H9 (cell line): Measurements from ENCODE around the gene IPO11. TPM values are rescaled to one million over a fixed set of nuclear protein-coding genes. Genes with fewer than 3 reads are reported as not detected.

ENCODE experiments used
- DNase-seq: peaks from one replicate; pipeline ENCODE4 v3.0.0-alpha.2; 2017
- H2AFZ ChIP-seq: one replicate; pipeline ENCODE4 v1.6.1; 2013; ENCODE audit warnings: mild to moderate bottlenecking, low read length, control low read depth, moderate library complexity
- H2AK5ac ChIP-seq: 2 replicates; pipeline ENCODE4 v1.6.1; 2013; ENCODE audit warnings: low read length, control low read depth, mixed read lengths; ENCODE audit not compliant: insufficient read length
- H2BK120ac ChIP-seq: one replicate; pipeline ENCODE4 v1.6.1; 2013; ENCODE audit warnings: low read depth, mild to moderate bottlenecking, low read length, control low read depth, inconsistent platforms; ENCODE audit not compliant: poor library complexity, severe bottlenecking
- H2BK12ac ChIP-seq: 2 replicates; pipeline ENCODE4 v1.6.1; 2013; ENCODE audit warnings: low read length, control low read depth, mixed read lengths, low read depth; ENCODE audit not compliant: insufficient read length
- H2BK15ac ChIP-seq: 2 replicates; pipeline ENCODE4 v1.6.1; 2013; ENCODE audit warnings: low read depth, low read length, control low read depth
- H2BK20ac ChIP-seq: one replicate; pipeline ENCODE4 v1.6.1; 2013; ENCODE audit warnings: low read depth, mild to moderate bottlenecking, low read length, control low read depth, inconsistent platforms; ENCODE audit not compliant: poor library complexity, severe bottlenecking
- H2BK5ac ChIP-seq: 2 replicates; pipeline ENCODE4 v1.6.1; 2013; ENCODE audit warnings: low read length, control low read depth, mixed read lengths; ENCODE audit not compliant: insufficient read length
- H3K14ac ChIP-seq: 2 replicates; pipeline ENCODE4 v1.6.1; 2013; ENCODE audit warnings: low read length, control low read depth; ENCODE audit not compliant: insufficient read depth
- H3K18ac ChIP-seq: 2 replicates; pipeline ENCODE4 v1.6.1; 2013; ENCODE audit warnings: low read depth, mild to moderate bottlenecking, mixed read lengths, low read length, control low read depth; ENCODE audit not compliant: insufficient read length
- H3K23ac ChIP-seq: 2 replicates; pipeline ENCODE4 v1.6.1; 2013; ENCODE audit warnings: low read length, control low read depth, mixed read lengths, low read depth; ENCODE audit not compliant: insufficient read length
- H3K23me2 ChIP-seq: 2 replicates; pipeline ENCODE4 v1.6.1; 2013; ENCODE audit warnings: low read depth, mild to moderate bottlenecking, mixed read lengths, low read length, control low read depth; ENCODE audit not compliant: insufficient read length, poor library complexity, severe bottlenecking
- H3K27ac ChIP-seq: 2 replicates; pipeline ENCODE4 v1.5.1; 2013; ENCODE audit warnings: low read length, control low read depth, mixed read lengths, low read depth; ENCODE audit not compliant: insufficient read length
- H3K27me3 ChIP-seq: 2 replicates; pipeline ENCODE4 v1.6.1; 2013; ENCODE audit warnings: low read length, control low read depth, inconsistent platforms; ENCODE audit not compliant: insufficient read depth
- H3K4ac ChIP-seq: 2 replicates; pipeline ENCODE4 v1.6.1; 2013; ENCODE audit warnings: low read depth, mild to moderate bottlenecking, control low read depth, inconsistent platforms, low read length, moderate library complexity
- H3K4me1 ChIP-seq: 2 replicates; pipeline ENCODE4 v1.6.1; 2013; ENCODE audit warnings: low read length, control low read depth, inconsistent platforms; ENCODE audit not compliant: insufficient read depth
- H3K4me2 ChIP-seq: 2 replicates; pipeline ENCODE4 v1.6.1; 2013; ENCODE audit warnings: low read length, control low read depth, mixed read lengths; ENCODE audit not compliant: insufficient read length, insufficient read depth
- H3K56ac ChIP-seq: 2 replicates; pipeline ENCODE4 v1.6.1; 2013; ENCODE audit warnings: low read depth, mild to moderate bottlenecking, mixed read lengths, low read length, control low read depth; ENCODE audit not compliant: insufficient read length
- H3K79me1 ChIP-seq: 2 replicates; pipeline ENCODE4 v1.6.1; 2013; ENCODE audit warnings: low read depth, mild to moderate bottlenecking, moderate library complexity, low read length, control low read depth, inconsistent platforms; ENCODE audit not compliant: insufficient read depth, poor library complexity, severe bottlenecking
- H3K79me2 ChIP-seq: 2 replicates; pipeline ENCODE4 v1.6.1; 2013; ENCODE audit warnings: low read length, control low read depth, inconsistent platforms; ENCODE audit not compliant: insufficient read depth
- H3K9ac ChIP-seq: 2 replicates; pipeline ENCODE4 v1.6.1; 2013; ENCODE audit warnings: low read length, control low read depth, mixed read lengths; ENCODE audit not compliant: insufficient read length; ENCODE audit errors: extremely low read depth
- H3K9me3 ChIP-seq: one replicate; pipeline ENCODE4 v1.6.1; 2013; ENCODE audit warnings: low read depth, low read length, inconsistent platforms; ENCODE audit not compliant: control insufficient read depth
- H3T11ph ChIP-seq: one replicate; pipeline ENCODE4 v1.6.1; 2013; ENCODE audit warnings: mild to moderate bottlenecking, low read length, control low read depth, inconsistent platforms
- H4K20me1 ChIP-seq: one replicate; pipeline ENCODE4 v1.6.1; 2013; ENCODE audit not compliant: control insufficient read depth, insufficient read length, insufficient read depth
- H4K5ac ChIP-seq: 2 replicates; pipeline ENCODE4 v1.6.1; 2013; ENCODE audit warnings: low read depth, mild to moderate bottlenecking, mixed read lengths, low read length, control low read depth; ENCODE audit not compliant: insufficient read length
- H4K8ac ChIP-seq: replicated peaks from 2 replicates; pipeline ENCODE4 v1.6.1; 2013; ENCODE audit warnings: low read length, control low read depth, mixed read lengths, low read depth; ENCODE audit not compliant: insufficient read length
- H4K91ac ChIP-seq: 2 replicates; pipeline ENCODE4 v1.6.1; 2013; ENCODE audit warnings: low read depth, mild to moderate bottlenecking, moderate library complexity, mixed read lengths, low read length, control low read depth; ENCODE audit not compliant: insufficient read length
- H3K27ac Mint-ChIP-seq, 3 experiments: 2 replicates in 2 of 3; 3 replicates in 1 of 3; pipeline ENCODE4 v1.8.0; 2020 to 2021; ENCODE audit warnings: mixed read lengths in 3 of 3, mild to moderate bottlenecking in 1 of 3, moderate library complexity in 1 of 3
- H3K27me3 Mint-ChIP-seq: 2 replicates; pipeline ENCODE4 v1.8.0; 2021; ENCODE audit warnings: low read depth, mild to moderate bottlenecking, moderate library complexity, mixed read lengths
- H3K36me3 Mint-ChIP-seq, 3 experiments: 2 replicates in 2 of 3; 3 replicates in 1 of 3; pipeline ENCODE4 v1.8.0; 2020 to 2021; ENCODE audit warnings: low read depth in 3 of 3, mixed read lengths in 3 of 3; ENCODE audit not compliant: insufficient read depth in 1 of 3
- H3K4me1 Mint-ChIP-seq, 2 experiments: 2 replicates each; pipeline ENCODE4 v1.8.0; 2020; ENCODE audit warnings: mixed read lengths in 2 of 2
- H3K4me3 Mint-ChIP-seq, 2 experiments: 2 replicates in 1 of 2; 3 replicates in 1 of 2; pipeline ENCODE4 v1.8.0; 2020 to 2021; ENCODE audit warnings: mild to moderate bottlenecking in 2 of 2, mixed read lengths in 2 of 2, moderate library complexity in 1 of 2
- H3K9me3 Mint-ChIP-seq, 2 experiments: 2 replicates in 1 of 2; 3 replicates in 1 of 2; pipeline ENCODE4 v1.8.0; 2020; ENCODE audit warnings: mild to moderate bottlenecking in 2 of 2, mixed read lengths in 2 of 2, moderate library complexity in 1 of 2
- CTCF ChIP-seq: fragments of 200-600 bp; sonication (generic); conservative IDR thresholded peaks from 3 replicates; pipeline ENCODE4 v1.8.0; 2021; ENCODE audit warnings: antibody characterized with exemption, mild to moderate bottlenecking
- WGBS: extraction: QIAGEN DNeasy Blood & Tissue Kit; methylation state at CpG from one replicate; pipeline ENCODE4 v1.1.7; 2013; ENCODE audit warnings: missing lambda C conversion rate, low lambda C conversion rate, mixed read lengths; ENCODE audit not compliant: insufficient read length; ENCODE audit errors: extremely low coverage; 5-methylcytosine and 5-hydroxymethylcytosine counted together
- total RNA-seq: library from RNA; stranded (reverse); gene quantifications from 2 replicates; pipeline ENCODE4 v1.2.1, GENCODE V29; 2021

IPO11 gene
- total RNA-seq, 1 experiment from 2014 or later: 63.0 TPM

GRCh38 chr5:62627121-62627520, 214.6 kb downstream of the IPO11 start:
- H3K9me3 Mint-ChIP-seq: no peaks in the 10 kb centered on the region
- peaks cover 24 to 32% of the 10 kb centered on the region in 2 experiments for H3K4me1 Mint-ChIP-seq
- Histone ChIP-seq H3K23ac (no peak overlapping the region), H3K79me2 (no peaks in the 10 kb centered on the region), H2AFZ (no peak overlapping the region), H4K8ac (no peak overlapping the region), H3K9ac (no peak overlapping the region), H4K5ac (no peak overlapping the region), H2BK20ac (no peak overlapping the region), H2BK120ac (no peak overlapping the region), H3K4ac (no peak overlapping the region), H3K27ac (no peak overlapping the region), H3K79me1 (no peaks in the 10 kb centered on the region), H4K91ac (no peak overlapping the region), H3K4me1 (peaks cover 4% of the 10 kb centered on the region; the same call in 1 of the 2 replicates), H4K20me1 (no peaks in the 10 kb centered on the region), H3K18ac (no peak overlapping the region), H2AK5ac (no peak overlapping the region), H3K56ac (no peak overlapping the region), H2BK5ac (no peak overlapping the region), H3K4me2 (peak overlapping the region; percentile 24), H2BK15ac (no peak overlapping the region), H3K14ac (no peak overlapping the region), H3T11ph (no peak overlapping the region), H3K23me2 (no peaks in the 10 kb centered on the region), H2BK12ac (no peak overlapping the region), H3K9me3 (no peaks in the 10 kb centered on the region), H3K27me3 (no peaks in the 10 kb centered on the region)
- WGBS: no CpG with 5 or more reads among the region's 3 CpGs
- TF ChIP-seq CTCF: no peak
- no peak for DNase-seq
- H3K27ac Mint-ChIP-seq: peak overlapping the region; percentile 58 to 88 (median 73)
- no peak overlapping the region for H3K4me3 Mint-ChIP-seq
- peaks cover 0 to 5% (median 5%) of the 10 kb centered on the region in 3 experiments; a peak in 5 of 7 replicates for H3K36me3 Mint-ChIP-seq
- H3K27me3 Mint-ChIP-seq: no peaks in the 10 kb centered on the region
